Stimulated activated CD4-positive, alpha-beta T cell treated with anti-CD3 and anti-CD28 coated beads, Interleukin-15, amount 100 ng/mL, for 1 hour (primary cell): ENCODE measurements around the gene BRF1.
"Not testable (repeated sequence)": the region's sequence is repeated elsewhere in the genome, so short reads cannot be mapped to it uniquely, and the experiment has no call there.

ENCODE experiments used
- DNase-seq, 2 donors: peaks; one replicate each; pipeline ENCODE4 v3.0.0-alpha.2; 2020; ENCODE audit warnings: low read depth in 1 of 2, low spot score in 1 of 2

The BRF1 gene

DNA sequence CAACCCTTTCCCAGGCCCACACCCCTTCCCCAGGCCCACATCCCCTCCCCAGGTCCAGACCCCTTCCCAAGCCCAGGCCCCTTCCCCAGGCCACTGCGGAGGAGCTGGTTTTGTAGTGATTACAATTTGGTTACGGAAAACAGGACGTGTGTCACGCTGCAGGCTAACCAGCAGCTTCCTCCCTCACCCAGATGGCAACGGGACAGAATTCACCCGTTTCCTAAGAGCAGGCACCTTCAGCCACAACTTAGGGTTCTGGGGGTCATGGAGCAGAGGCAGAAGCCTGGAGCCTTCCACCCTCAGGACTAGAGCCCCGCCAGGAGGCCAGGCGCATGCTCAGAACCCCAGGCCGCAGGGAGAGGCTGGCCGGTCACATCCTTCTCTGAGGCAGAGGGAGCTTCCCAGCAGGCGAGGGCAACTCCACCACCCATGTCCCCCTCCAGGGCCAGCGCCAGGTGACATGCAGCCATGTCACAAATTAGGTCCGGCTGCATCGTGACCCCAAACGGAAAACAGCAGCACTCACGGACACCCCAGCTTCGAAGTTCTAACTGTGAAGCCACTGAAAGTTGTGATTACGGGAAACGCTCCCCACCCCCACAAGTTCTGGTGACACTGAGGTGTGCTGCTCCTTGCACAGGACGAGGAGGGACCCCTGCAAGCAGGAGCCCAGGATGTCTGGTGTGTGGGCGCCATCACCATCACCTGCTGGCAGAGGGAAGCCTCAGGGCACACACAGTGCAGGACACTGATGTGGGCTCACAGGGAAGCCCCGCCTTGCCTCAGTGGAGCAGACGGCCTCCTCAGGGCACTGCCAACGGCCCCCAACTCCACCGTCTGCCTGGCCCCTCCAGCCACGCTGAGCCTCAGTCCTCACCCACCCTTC lies 7.7 kb downstream of the BRF1 start:
- DNase-seq = no peak

DNA sequence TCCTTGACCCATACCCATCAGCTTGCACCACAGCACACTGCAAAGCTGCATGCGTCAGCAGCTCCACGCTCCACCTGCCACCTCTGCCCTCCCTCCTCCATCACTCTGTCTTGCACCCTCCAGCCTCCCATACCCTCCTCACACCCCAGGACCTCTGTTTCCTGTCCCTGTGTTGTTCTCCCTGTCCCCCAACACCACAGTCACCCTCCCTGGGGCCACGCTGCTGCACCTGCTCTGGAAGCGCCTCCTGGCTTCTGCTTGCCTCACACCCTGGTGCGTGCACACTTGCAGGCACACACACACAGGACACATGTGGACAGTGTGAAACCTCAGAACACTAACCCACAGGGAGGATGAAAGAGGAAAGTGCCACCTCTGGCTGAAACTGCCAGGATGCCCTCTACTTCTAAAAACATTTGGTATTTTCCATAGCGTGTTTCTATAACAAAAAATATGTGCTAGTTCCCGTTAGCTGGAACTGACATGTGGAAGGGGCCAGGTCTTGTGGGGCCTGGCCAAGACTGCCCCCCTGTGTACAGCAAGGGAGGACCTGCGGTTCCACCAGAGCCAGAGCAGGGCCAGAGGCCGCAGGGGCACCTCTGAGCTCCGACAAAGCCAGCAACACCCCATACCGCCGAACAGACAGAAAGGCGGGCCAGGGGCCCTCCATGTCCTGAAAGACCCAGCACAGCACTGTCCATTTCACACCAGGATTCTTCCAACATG lies 10.0 kb downstream of the BRF1 start:
- no peak for DNase-seq

DNA sequence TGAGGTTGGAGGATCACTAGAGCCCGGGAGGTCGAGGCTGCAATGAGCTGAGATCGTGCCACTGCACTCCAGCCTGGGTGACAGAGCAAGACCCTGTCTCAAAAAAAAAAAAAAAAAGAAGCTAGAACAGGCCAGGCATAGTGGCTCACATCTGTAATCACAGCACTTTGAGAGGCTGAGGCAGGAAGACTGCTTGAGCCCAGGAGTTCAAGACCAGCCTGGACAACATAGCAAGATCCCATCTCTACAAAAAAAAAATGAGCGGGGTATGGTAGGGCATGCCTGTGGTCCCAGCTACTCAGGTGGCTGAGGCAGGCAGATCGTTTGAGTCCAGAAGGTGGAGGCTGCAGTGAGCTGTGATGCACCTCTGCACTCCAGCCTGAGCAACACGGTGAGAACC lies 11.9 kb downstream of the BRF1 start:
- DNase-seq = not testable (repeated sequence)

GRCh38 chr14:105287249-105288102 lies 13.3 kb downstream of the BRF1 start:
- DNase-seq = no peak

DNA sequence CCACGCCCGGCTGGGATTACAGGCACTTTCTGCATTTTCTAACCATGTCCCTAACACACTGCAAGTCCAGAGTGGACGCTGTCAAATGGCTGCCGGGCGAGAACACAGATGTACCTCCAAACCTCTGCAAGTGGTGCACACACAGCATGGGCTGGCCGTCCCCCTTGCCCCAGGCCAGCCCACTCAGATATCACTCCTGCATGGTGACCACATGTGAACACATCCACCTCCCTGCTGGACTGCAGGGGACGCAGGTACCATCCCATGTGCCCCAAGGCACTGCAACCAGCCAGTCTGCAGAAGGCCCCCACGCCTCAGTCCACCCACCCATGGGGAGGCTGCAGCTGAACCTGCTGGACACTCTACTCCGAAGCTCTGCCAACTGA lies 14.0 kb downstream of the BRF1 start:
- DNase-seq = no peak

- DNase-seq = no peak
Measured at GRCh38 chr14:105285174-105285573, 15.6 kb downstream of the BRF1 start.

GRCh38 chr14:105283899-105284298 lies 16.9 kb downstream of the BRF1 start:
- no peak for DNase-seq

- DNase-seq = no peak
Measured at GRCh38 chr14:105283028-105283427, 17.8 kb downstream of the BRF1 start.

DNA sequence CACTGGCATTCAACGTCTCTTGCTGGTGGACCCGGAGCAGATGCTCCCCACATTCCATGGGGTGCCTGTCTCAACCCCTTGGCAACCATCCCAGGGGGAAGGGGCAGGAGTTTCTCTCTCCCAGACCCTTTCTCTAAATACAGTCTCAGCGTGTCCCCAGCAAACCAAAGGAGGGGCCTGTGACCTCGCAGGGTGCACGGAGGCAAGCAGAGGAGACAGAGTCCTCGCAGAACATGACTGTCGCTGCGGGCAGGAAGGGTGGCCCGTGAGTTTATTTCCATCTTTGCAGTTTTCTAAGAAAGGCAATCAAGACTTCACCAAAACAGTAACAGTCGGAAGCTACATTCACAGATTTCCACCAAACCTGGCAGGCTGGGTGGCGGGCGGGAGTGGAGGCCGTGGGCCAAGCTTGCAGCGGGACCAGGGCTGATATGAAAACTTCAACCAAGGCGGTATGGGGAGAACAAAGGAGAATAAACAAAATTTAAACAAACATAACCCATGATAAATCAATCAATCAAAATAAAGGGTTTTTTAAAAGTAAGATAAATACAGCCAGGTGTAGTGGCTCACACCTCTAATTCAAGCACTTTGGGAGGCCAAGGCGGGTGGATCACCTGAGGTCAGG lies 18.6 kb downstream of the BRF1 start:
- DNase-seq = no peak

DNA sequence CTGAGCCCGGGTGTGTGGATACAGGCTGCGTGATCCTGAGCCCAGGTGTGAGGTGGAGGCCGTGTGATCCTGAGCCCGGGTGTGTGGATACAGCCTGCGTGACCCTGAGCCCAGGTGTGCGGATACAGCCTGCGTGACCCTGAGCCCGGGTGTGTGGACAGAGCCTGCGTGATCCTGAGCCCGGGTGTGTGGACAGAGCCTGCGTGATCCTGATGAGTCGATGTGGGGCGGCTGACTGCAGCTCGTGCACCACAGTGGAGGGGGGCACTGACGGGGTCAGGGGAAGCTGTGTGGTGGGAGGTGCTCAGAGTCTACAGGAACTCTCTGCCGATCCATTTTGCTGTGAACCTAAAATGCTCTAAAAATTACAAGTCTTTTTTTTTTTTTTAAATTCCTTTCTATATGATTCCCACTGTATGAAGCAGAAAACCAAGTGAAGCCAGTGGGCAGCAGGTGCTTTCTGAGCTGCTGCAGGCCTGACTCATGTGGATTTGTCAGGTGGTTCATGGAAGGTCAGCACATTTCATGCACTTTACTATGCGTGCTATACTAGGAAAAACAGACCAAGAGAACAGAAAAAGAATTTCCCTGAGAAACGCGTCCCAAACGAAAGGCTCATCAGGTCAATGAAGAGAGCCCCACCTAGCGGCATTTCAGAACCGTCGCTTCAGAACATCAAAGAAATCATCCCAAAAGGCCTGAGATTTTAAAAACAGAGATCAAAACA lies 19.3 kb downstream of the BRF1 start:
- DNase-seq = no peak

GRCh38 chr14:105280525-105280924 lies 20.3 kb downstream of the BRF1 start:
- no peak for DNase-seq

GRCh38 chr14:105279642-105280361 lies 21.0 kb downstream of the BRF1 start:
- DNase-seq = no peak

DNA sequence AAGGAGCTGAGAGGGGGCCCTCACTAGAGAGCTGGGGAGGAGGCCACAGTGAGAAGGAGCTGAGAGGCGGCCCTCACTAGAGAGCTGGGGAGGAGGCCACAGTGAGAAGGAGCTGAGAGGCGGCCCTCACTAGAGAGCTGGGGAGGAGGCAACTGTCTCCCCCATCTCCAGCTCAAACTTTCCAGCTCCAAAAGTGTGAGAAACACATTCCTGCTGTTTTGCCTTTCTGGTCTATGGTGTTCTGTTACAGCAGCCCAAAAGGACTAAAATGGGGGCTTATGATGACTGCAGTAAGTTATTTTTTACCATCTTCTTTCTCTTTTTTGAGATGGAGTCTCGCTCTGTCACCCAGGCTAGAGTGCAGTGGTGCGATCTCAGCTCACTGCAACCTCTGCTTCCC lies 23.4 kb downstream of the BRF1 start:
- not testable (repeated sequence) for DNase-seq

GRCh38 chr14:105275267-105275946 lies 25.4 kb downstream of the BRF1 start:
- no peak for DNase-seq

DNA sequence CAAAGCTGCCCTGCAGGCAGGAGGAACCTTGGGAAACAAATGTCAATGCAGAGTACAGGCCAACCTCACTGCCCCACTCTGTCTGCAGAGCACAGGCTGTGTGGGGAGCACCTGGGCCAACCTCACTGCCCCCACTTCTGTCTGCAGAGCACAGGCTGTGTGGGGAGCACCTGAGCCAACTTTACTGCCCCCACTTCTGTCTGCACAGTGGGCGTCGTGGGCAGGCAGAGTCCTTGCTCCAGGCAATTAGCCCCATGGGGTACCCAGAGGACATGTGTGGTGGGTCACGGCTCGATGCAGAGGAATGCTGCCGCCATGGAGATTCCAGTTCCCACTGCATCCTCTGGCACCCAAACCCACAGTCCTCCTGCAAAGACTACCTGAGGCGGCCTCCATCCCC lies 26.2 kb downstream of the BRF1 start:
- no peak for DNase-seq

GRCh38 chr14:105273062-105273461 lies 27.7 kb downstream of the BRF1 start:
- no peak for DNase-seq

DNA sequence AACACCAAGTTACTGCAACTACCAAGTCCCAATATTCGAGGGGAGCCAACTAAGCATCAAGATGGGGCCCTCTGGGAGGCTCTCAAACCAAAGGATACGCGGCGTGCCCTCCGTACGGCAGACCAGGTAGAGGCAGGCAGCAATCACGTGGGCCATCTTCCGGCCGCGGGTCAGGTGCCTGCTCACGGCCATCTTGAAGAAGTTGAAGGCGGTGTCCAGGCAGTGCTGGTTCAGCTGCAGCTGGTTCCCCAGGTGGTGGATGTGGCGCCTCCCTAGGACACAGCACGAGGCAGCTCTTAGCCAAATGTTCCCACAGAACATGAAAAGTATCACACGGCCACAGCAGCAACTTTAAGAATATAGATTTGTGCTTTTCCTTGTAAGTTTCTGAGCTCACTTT lies 28.2 kb downstream of the BRF1 start:
- no peak for DNase-seq

DNA sequence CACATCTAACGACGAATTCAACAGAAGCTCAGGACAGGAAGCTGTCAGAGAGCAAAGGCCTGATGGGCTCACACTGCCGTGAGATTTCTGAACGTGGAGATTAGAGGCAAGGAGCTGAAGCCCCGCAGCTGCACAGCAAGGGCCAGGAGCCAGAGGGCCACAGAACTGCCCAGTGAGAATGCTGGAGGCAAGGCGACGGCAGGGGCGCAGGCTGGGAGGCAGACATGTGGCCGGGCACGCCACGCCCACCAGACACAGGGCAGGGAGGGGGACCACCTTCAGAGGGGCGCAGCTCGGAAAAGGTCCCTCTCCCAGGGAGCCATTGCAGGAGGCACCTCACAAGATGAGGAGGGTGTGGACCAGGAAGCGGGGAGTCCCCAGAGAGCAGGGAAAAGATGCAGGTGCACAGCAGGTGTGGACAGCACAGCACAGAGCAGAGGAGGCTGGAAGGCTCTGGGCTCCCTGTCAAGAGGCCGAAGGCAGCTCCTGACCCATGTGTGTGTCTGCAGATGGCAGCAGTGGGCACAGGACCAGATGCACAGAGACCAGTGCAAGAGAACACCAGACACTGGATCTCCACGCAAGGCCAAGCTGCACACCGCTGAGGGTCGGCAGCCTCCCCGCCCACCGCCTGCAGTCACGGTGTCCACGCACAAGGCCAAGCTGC lies 29.4 kb downstream of the BRF1 start:
- DNase-seq = no peak

DNA sequence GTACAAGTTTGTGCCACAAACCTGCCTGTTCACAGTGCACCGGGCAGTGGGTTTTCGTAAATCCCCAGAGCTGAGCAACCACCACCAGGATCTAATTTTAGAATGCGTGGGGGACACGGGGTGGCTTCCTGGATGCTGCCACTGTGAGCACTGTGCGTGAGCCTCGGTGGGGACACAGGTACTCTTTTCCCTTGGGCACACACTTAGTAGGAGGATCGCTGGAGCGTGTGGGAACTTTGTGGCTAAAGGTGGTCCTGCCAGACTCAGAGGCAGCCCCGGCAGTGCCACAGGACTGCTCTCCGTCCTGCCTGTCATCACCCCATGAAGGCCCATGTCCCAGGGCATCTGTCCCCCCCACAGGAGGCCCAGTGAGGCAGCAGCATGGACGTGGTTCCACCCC lies 31.4 kb downstream of the BRF1 start:
- DNase-seq = no peak
